ENCODE results near the gene ENTPD6. TPM values are rescaled to one million over a fixed set of nuclear protein-coding genes. Genes with fewer than 3 reads are reported as not detected.
A peak's percentile ranks its signal among the peaks of the same experiment; 100 is the strongest.

The ENTPD6 gene
- total RNA-seq, 2 experiments from 2014 or later: 33.8 to 45.6 TPM

- Mint-ChIP-seq H3K4me1 (peaks cover 42% of the 10 kb centered on the region), H3K36me3 (ENCODE audit: low read depth) (peaks cover 9% of the 10 kb centered on the region), H3K9me3 (no peaks in the 10 kb centered on the region), H3K27me3 (peaks cover 10% of the 10 kb centered on the region), H3K27ac (peak within 1 kb of the TSS; percentile 92), H3K4me3 (peak within 1 kb of the TSS; percentile 91)
- CTCF ChIA-PET: interaction anchor here (0.6 to 1.6 kb wide), 3 partner anchors 10 to 253 kb away, joined by 3 to 4 read pairs (median 3); no protein-coding TSS in a partner anchor
- POLR2A ChIA-PET: no interaction called here
- DNase-seq: peak; percentile 68
Observed at GRCh38 chr20:25247956-25248785, 52.7 kb downstream of the ENTPD6 start, which contains the start of gene PYGB. PYGB (plus strand) TSS chr20:25248085; CDS start chr20:25248179, 94 bp downstream.

GRCh38 chr20:25248786-25249172 lies 53.3 kb downstream of the ENTPD6 start:
- no peaks in the 10 kb centered on the region for H3K9me3 Mint-ChIP-seq
- no peak for DNase-seq
- H3K27ac Mint-ChIP-seq: peak overlapping the region; percentile 71
- H3K27me3 Mint-ChIP-seq: peaks cover 9% of the 10 kb centered on the region
- peaks cover 9% of the 10 kb centered on the region for H3K36me3 Mint-ChIP-seq (ENCODE audit: low read depth)
- CTCF ChIA-PET: interaction anchor here (0.6 to 1.1 kb wide), 2 partner anchors 16 to 253 kb away, joined by 3 read pairs; no protein-coding TSS in a partner anchor
- POLR2A ChIA-PET: interaction anchor here (0.6 kb wide), 1 partner anchor 112 kb away, joined by 3 read pairs; no protein-coding TSS in a partner anchor
- peak overlapping the region; percentile 81 for H3K4me3 Mint-ChIP-seq
- H3K4me1 Mint-ChIP-seq: peaks cover 42% of the 10 kb centered on the region

GRCh38 chr20:25249198-25249931 lies 53.9 kb downstream of the ENTPD6 start:
- no peak for DNase-seq
- Mint-ChIP-seq H3K4me3 (peak overlapping the region; percentile 81), H3K36me3 (ENCODE audit: low read depth) (peaks cover 9% of the 10 kb centered on the region), H3K9me3 (no peaks in the 10 kb centered on the region), H3K4me1 (peaks cover 43% of the 10 kb centered on the region), H3K27ac (peak overlapping the region; percentile 71), H3K27me3 (peaks cover 9% of the 10 kb centered on the region)
- ChIA-PET POLR2A (interaction anchor here (0.6 kb wide), 1 partner anchor 112 kb away, joined by 3 read pairs; no protein-coding TSS in a partner anchor), CTCF (interaction anchor here (0.7 to 1.4 kb wide), 4 partner anchors 15 to 1222 kb away, joined by 3 to 5 read pairs (median 3); no protein-coding TSS in a partner anchor)

GRCh38 chr20:25250508-25250907 lies 55.0 kb downstream of the ENTPD6 start:
- Mint-ChIP-seq H3K27me3 (peaks cover 9% of the 10 kb centered on the region), H3K36me3 (ENCODE audit: low read depth) (peaks cover 9% of the 10 kb centered on the region), H3K4me1 (peaks cover 45% of the 10 kb centered on the region), H3K4me3 (no peak overlapping the region), H3K9me3 (no peaks in the 10 kb centered on the region), H3K27ac (no peak overlapping the region)
- CTCF ChIA-PET: interaction anchor here (0.9 to 1.4 kb wide), 3 partner anchors 15 to 1223 kb away, joined by 3 to 5 read pairs (median 3); no protein-coding TSS in a partner anchor
- POLR2A ChIA-PET: no interaction called here
- no peak for DNase-seq

GRCh38 chr20:25251019-25251418 lies 55.5 kb downstream of the ENTPD6 start:
- Mint-ChIP-seq H3K9me3 (no peaks in the 10 kb centered on the region), H3K27ac (no peak overlapping the region), H3K36me3 (ENCODE audit: low read depth) (peaks cover 9% of the 10 kb centered on the region), H3K27me3 (peaks cover 9% of the 10 kb centered on the region), H3K4me1 (peaks cover 45% of the 10 kb centered on the region), H3K4me3 (no peak overlapping the region)
- DNase-seq: no peak
- CTCF ChIA-PET: interaction anchor here (0.6 to 2.0 kb wide), 5 partner anchors 10 to 1086 kb away, joined by 3 to 8 read pairs (median 4); no protein-coding TSS in a partner anchor
- POLR2A ChIA-PET: no interaction called here

GRCh38 chr20:25251558-25251957 lies 56.0 kb downstream of the ENTPD6 start:
- H3K9me3 Mint-ChIP-seq: no peaks in the 10 kb centered on the region
- peaks cover 45% of the 10 kb centered on the region for H3K4me1 Mint-ChIP-seq
- POLR2A ChIA-PET: no interaction called here
- H3K27ac Mint-ChIP-seq: no peak overlapping the region
- no peak for DNase-seq
- peaks cover 4% of the 10 kb centered on the region for H3K27me3 Mint-ChIP-seq
- no peak overlapping the region for H3K4me3 Mint-ChIP-seq
- H3K36me3 Mint-ChIP-seq (ENCODE audit: low read depth): peaks cover 9% of the 10 kb centered on the region
- CTCF ChIA-PET: interaction anchor here (0.6 to 2.0 kb wide), 4 partner anchors 9 to 1086 kb away, joined by 3 to 8 read pairs (median 4); no protein-coding TSS in a partner anchor

GRCh38 chr20:25252230-25252651 lies 56.7 kb downstream of the ENTPD6 start:
- H3K27ac Mint-ChIP-seq: no peak overlapping the region
- H3K27me3 Mint-ChIP-seq: no peaks in the 10 kb centered on the region
- peaks cover 9% of the 10 kb centered on the region for H3K36me3 Mint-ChIP-seq (ENCODE audit: low read depth)
- H3K4me3 Mint-ChIP-seq: no peak overlapping the region
- no peaks in the 10 kb centered on the region for H3K9me3 Mint-ChIP-seq
- H3K4me1 Mint-ChIP-seq: peaks cover 39% of the 10 kb centered on the region
- DNase-seq: no peak
- ChIA-PET CTCF (interaction anchor here (1.0 to 2.0 kb wide), 2 partner anchors 9 to 29 kb away, joined by 4 to 8 read pairs; no protein-coding TSS in a partner anchor), POLR2A (no interaction called here)

GRCh38 chr20:25252686-25253421 lies 57.3 kb downstream of the ENTPD6 start:
- H3K36me3 Mint-ChIP-seq (ENCODE audit: low read depth): peaks cover 9% of the 10 kb centered on the region
- no peak overlapping the region for H3K27ac Mint-ChIP-seq
- CTCF ChIA-PET: interaction anchor here (2.0 kb wide), 1 partner anchor 28 kb away, joined by 8 read pairs; no protein-coding TSS in a partner anchor

GRCh38 chr20:25253606-25254275 lies 58.2 kb downstream of the ENTPD6 start:
- CTCF ChIA-PET: no interaction called here
- no peak for DNase-seq
- Mint-ChIP-seq H3K27ac (peak overlapping the region; percentile 19), H3K4me1 (peaks cover 44% of the 10 kb centered on the region), H3K9me3 (no peaks in the 10 kb centered on the region), H3K27me3 (no peaks in the 10 kb centered on the region), H3K4me3 (no peak overlapping the region), H3K36me3 (ENCODE audit: low read depth) (peaks cover 9% of the 10 kb centered on the region)
- POLR2A ChIA-PET: no interaction called here

More at GRCh38 chr20:25252686-25253421, 57.3 kb downstream of the ENTPD6 start:
- peaks cover 39% of the 10 kb centered on the region for H3K4me1 Mint-ChIP-seq
- no peaks in the 10 kb centered on the region for H3K27me3 Mint-ChIP-seq
- POLR2A ChIA-PET: no interaction called here
- H3K9me3 Mint-ChIP-seq: no peaks in the 10 kb centered on the region
- no peak for DNase-seq
- H3K4me3 Mint-ChIP-seq: no peak overlapping the region

GRCh38 chr20:25254571-25254970 lies 59.1 kb downstream of the ENTPD6 start:
- Mint-ChIP-seq H3K9me3 (no peaks in the 10 kb centered on the region), H3K36me3 (ENCODE audit: low read depth) (peaks cover 14% of the 10 kb centered on the region), H3K4me3 (no peak overlapping the region), H3K27me3 (no peaks in the 10 kb centered on the region), H3K4me1 (peaks cover 43% of the 10 kb centered on the region), H3K27ac (no peak overlapping the region)
- no peak for DNase-seq
- POLR2A ChIA-PET: no interaction called here
- CTCF ChIA-PET: no interaction called here

- POLR2A ChIA-PET: no interaction called here
- peaks cover 19% of the 10 kb centered on the region for H3K36me3 Mint-ChIP-seq (ENCODE audit: low read depth)
- DNase-seq: no peak
- CTCF ChIA-PET: no interaction called here
- H3K27ac Mint-ChIP-seq: no peak overlapping the region
- H3K9me3 Mint-ChIP-seq: no peaks in the 10 kb centered on the region
- H3K4me1 Mint-ChIP-seq: peaks cover 45% of the 10 kb centered on the region
- H3K4me3 Mint-ChIP-seq: no peak overlapping the region
- no peaks in the 10 kb centered on the region for H3K27me3 Mint-ChIP-seq
Observed at GRCh38 chr20:25254986-25255680, 59.6 kb downstream of the ENTPD6 start.

Data from activated CD4-positive, alpha-beta T cell treated with anti-CD3 and anti-CD28 coated beads, Interleukin-2, amount 10 ng/mL, durations not matched to agents 7 days and 5 days (primary cell).